Liver (tissue), 9 donors: ENCODE results near the gene DPF3. TPM values are rescaled to one million over a fixed set of nuclear protein-coding genes. Genes with fewer than 3 reads are reported as not detected.

ENCODE experiments used
- DNase-seq: peaks from one replicate; pipeline ENCODE4 v3.0.0-alpha.2; 2017; ENCODE audit warnings: low spot score
- H3K27ac ChIP-seq, 2 donors: one replicate each; pipeline ENCODE4 v1.7.0; 2013; ENCODE audit warnings: inconsistent platforms in 2 of 2, low read length in 2 of 2, control low read depth in 1 of 2, low read depth in 1 of 2, mild to moderate bottlenecking in 1 of 2
- H3K27me3 ChIP-seq, 4 donors: one replicate each; pipeline versions ENCODE4 v1.6.1 to v1.7.0; 2013; ENCODE audit warnings: low read length in 3 of 4, inconsistent platforms in 1 of 4, mild to moderate bottlenecking in 1 of 4, moderate library complexity in 1 of 4; ENCODE audit not compliant: control insufficient read depth in 4 of 4, insufficient read depth in 4 of 4
- H3K36me3 ChIP-seq, 4 donors: one replicate each; pipeline versions ENCODE4 v1.6.1 to v1.7.0; 2013; ENCODE audit warnings: low read length in 3 of 4, mild to moderate bottlenecking in 3 of 4, low read depth in 1 of 4, moderate library complexity in 1 of 4; ENCODE audit not compliant: control insufficient read depth in 4 of 4, insufficient read depth in 3 of 4
- H3K4me1 ChIP-seq, 4 donors: one replicate each; pipeline versions ENCODE4 v1.6.1 to v1.7.0; 2013; ENCODE audit warnings: low read length in 3 of 4, mild to moderate bottlenecking in 3 of 4, moderate library complexity in 1 of 4; ENCODE audit not compliant: control insufficient read depth in 4 of 4, insufficient read depth in 4 of 4
- H3K4me3 ChIP-seq, 3 donors: one replicate each; pipeline versions ENCODE4 v1.6.1 to v1.7.0; 2013; ENCODE audit warnings: low read length in 3 of 3, control low read depth in 1 of 3, low read depth in 1 of 3, mild to moderate bottlenecking in 1 of 3
- H3K9ac ChIP-seq, 2 donors: one replicate each; pipeline ENCODE4 v1.7.0; 2013; ENCODE audit warnings: low read length in 2 of 2, mild to moderate bottlenecking in 2 of 2, moderate library complexity in 2 of 2, control low read depth in 1 of 2, low read depth in 1 of 2
- H3K9me3 ChIP-seq, 4 donors: one replicate each; pipeline versions ENCODE4 v1.6.1 to v1.7.0; 2013; ENCODE audit warnings: low read length in 3 of 4; ENCODE audit not compliant: control insufficient read depth in 4 of 4
- CTCF ChIP-seq: fragments of 150-350 bp; IDR thresholded peaks from 2 replicates; pipeline ENCODE4 v1.5.1; 2017; ENCODE audit warnings: improper control_type of control experiment, low read depth, low read length; ENCODE audit not compliant: missing input control
- EGR1 ChIP-seq, 2 donors: IDR thresholded peaks; 2 replicates each; pipeline ENCODE4 v1.6.1; 2016 to 2018; ENCODE audit warnings: antibody characterized with exemption in 2 of 2, low read depth in 2 of 2
- FOXA1 ChIP-seq: IDR thresholded peaks from 2 replicates; pipeline ENCODE4 v1.6.1; 2016; ENCODE audit warnings: antibody characterized with exemption
- FOXA2 ChIP-seq: IDR thresholded peaks from 2 replicates; pipeline ENCODE4 v1.6.1; 2016; ENCODE audit warnings: antibody characterized with exemption
- GABPA ChIP-seq, 2 donors: IDR thresholded peaks in 1 of 2; conservative IDR thresholded peaks in 1 of 2; 2 replicates each; pipeline ENCODE4 v1.6.1; 2016; ENCODE audit warnings: antibody characterized with exemption in 2 of 2, mild to moderate bottlenecking in 1 of 2, moderate library complexity in 1 of 2
- JUND ChIP-seq, 2 donors: IDR thresholded peaks; 2 replicates each; pipeline ENCODE4 v1.6.1; 2016; ENCODE audit warnings: antibody characterized with exemption in 2 of 2
- NR2F2 ChIP-seq: IDR thresholded peaks from 2 replicates; pipeline ENCODE4 v1.6.1; 2016; ENCODE audit warnings: antibody characterized with exemption
- RAD21 ChIP-seq, 2 donors: IDR thresholded peaks; 2 replicates each; pipeline ENCODE4 v1.6.1; 2016; ENCODE audit warnings: antibody characterized with exemption in 2 of 2, mild to moderate bottlenecking in 2 of 2
- RXRA ChIP-seq, 2 donors: IDR thresholded peaks; 2 replicates each; pipeline ENCODE4 v1.6.1; 2017 to 2018; ENCODE audit warnings: antibody characterized with exemption in 2 of 2, mild to moderate bottlenecking in 1 of 2
- SP1 ChIP-seq: IDR thresholded peaks from 2 replicates; pipeline ENCODE4 v1.6.1; 2018; ENCODE audit warnings: antibody characterized with exemption, mild to moderate bottlenecking
- TAF1 ChIP-seq: conservative IDR thresholded peaks from 2 replicates; pipeline ENCODE4 v1.6.1; 2016; ENCODE audit warnings: antibody characterized with exemption, mild to moderate bottlenecking
- YY1 ChIP-seq: IDR thresholded peaks from 2 replicates; pipeline ENCODE4 v1.6.1; 2016; ENCODE audit warnings: antibody characterized with exemption, mild to moderate bottlenecking
- WGBS: extraction: QIAGEN DNeasy Blood & Tissue Kit; methylation state at CpG from one replicate; pipeline ENCODE4 v1.1.7; 2013; 5-methylcytosine and 5-hydroxymethylcytosine counted together
- polyA plus RNA-seq, 2 donors: library from polyadenylated mRNA; stranded (reverse) in 1 of 2; unstranded in 1 of 2; fragments of 200-250 nt in 1 of 2; fragments of >200 nt in 1 of 2; fragmentation: Nextera tagmentation in 1 of 2; extraction: Ambion mirVana in 1 of 2; gene quantifications; one replicate each; pipeline versions ENCODE4 v1.2.1 to v1.2.3, GENCODE V29; 2013 to 2015
- total RNA-seq, 2 donors: library from RNA; depleted of rRNA; stranded (reverse); fragments of >200 nt; gene quantifications; one replicate each; pipeline ENCODE4 v1.2.3, GENCODE V29; 2014
- TF ChIP-seq, protein P1 (sequence below): IDR thresholded peaks from 2 replicates; pipeline ENCODE4 v1.6.1; 2016; ENCODE audit warnings: antibody characterized with exemption
- TF ChIP-seq, protein P2 (sequence below): IDR thresholded peaks from 2 replicates; pipeline ENCODE4 v1.6.1; 2016; ENCODE audit warnings: antibody characterized with exemption
- TF ChIP-seq, protein P3 (sequence below): IDR thresholded peaks from 2 replicates; pipeline ENCODE4 v1.6.1; 2016; ENCODE audit warnings: antibody characterized with exemption
- donor health status: healthy.
- donor health status: healthy.
- donor health status: healthy.
- donor health status: healthy.
- donor health status: healthy.

The DPF3 gene
- total and polyA plus RNA-seq, 4 donors = 1.1 to 23.2 (median 2.5) TPM

GRCh38 chr14:72792051-72792788 is 101.7 kb downstream of the DPF3 start:
- TF ChIP-seq RAD21 (IDR thresholded peaks at IDR 0.05) (peak in 1 of 2 donors; percentile 6), JUND (IDR thresholded peaks at IDR 0.05) (no peak)
- WGBS = 84% methylated on average over 16 of the region's 16 CpGs
- no peaks in the 10 kb centered on the region for H3K9me3 ChIP-seq
- no peak overlapping the region for H3K9ac ChIP-seq
- H3K27me3 ChIP-seq = no peaks in the 10 kb centered on the region
- no peak overlapping the region for H3K27ac ChIP-seq
- DNase-seq = no peak
- no peaks in the 10 kb centered on the region for H3K36me3 ChIP-seq
- H3K4me1 ChIP-seq = peaks cover 0 to 4% (median 0%) of the 10 kb centered on the region in 4 donors
- H3K4me3 ChIP-seq = no peak overlapping the region

- TF ChIP-seq FOXA2 (no peak), YY1 (no peak)
- H3K9ac ChIP-seq = no peak overlapping the region
- WGBS = 89% methylated on average over 10 of the region's 10 CpGs
- no peaks in the 10 kb centered on the region for H3K36me3 ChIP-seq
- H3K4me1 ChIP-seq = peaks cover 0 to 4% (median 1%) of the 10 kb centered on the region in 4 donors
- no peak overlapping the region for H3K4me3 ChIP-seq
- DNase-seq = no peak
- H3K27ac ChIP-seq = no peak overlapping the region
- H3K27me3 ChIP-seq = no peaks in the 10 kb centered on the region
- H3K9me3 ChIP-seq = no peaks in the 10 kb centered on the region
Measured at GRCh38 chr14:72790887-72791566, 102.9 kb downstream of the DPF3 start.

GRCh38 chr14:72788972-72789728 is 104.8 kb downstream of the DPF3 start:
- Histone ChIP-seq H3K27me3 (no peaks in the 10 kb centered on the region), H3K27ac (no peak overlapping the region), H3K9me3 (no peaks in the 10 kb centered on the region), H3K4me1 (peaks cover 0 to 5% (median 2%) of the 10 kb centered on the region in 4 donors), H3K4me3 (no peak overlapping the region), H3K36me3 (no peaks in the 10 kb centered on the region), H3K9ac (no peak overlapping the region)
- DNase-seq = no peak
- 95% methylated on average over 13 of the region's 13 CpGs for WGBS
- TF ChIP-seq GABPA (IDR thresholded peaks at IDR 0.05 in 1 of 2, conservative IDR thresholded peaks at IDR 0.05 in 1 of 2) = no peak
- no peak for TF ChIP-seq FOXA2
- TF ChIP-seq EGR1 (IDR thresholded peaks at IDR 0.05; ENCODE audit: low read depth in 2 of 2) = no peak
- no peak for TF ChIP-seq NR2F2
- no peak for TF ChIP-seq RAD21 (IDR thresholded peaks at IDR 0.05)
- TF ChIP-seq, protein P1, sequence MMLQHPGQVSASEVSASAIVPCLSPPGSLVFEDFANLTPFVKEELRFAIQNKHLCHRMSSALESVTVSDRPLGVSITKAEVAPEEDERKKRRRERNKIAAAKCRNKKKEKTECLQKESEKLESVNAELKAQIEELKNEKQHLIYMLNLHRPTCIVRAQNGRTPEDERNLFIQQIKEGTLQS = no peak
- TF ChIP-seq, protein P2, sequence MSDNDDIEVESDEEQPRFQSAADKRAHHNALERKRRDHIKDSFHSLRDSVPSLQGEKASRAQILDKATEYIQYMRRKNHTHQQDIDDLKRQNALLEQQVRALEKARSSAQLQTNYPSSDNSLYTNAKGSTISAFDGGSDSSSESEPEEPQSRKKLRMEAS = no peak
- TF ChIP-seq CTCF = no peak
- no peak for TF ChIP-seq RXRA (IDR thresholded peaks at IDR 0.05)
- TF ChIP-seq, protein P3, sequence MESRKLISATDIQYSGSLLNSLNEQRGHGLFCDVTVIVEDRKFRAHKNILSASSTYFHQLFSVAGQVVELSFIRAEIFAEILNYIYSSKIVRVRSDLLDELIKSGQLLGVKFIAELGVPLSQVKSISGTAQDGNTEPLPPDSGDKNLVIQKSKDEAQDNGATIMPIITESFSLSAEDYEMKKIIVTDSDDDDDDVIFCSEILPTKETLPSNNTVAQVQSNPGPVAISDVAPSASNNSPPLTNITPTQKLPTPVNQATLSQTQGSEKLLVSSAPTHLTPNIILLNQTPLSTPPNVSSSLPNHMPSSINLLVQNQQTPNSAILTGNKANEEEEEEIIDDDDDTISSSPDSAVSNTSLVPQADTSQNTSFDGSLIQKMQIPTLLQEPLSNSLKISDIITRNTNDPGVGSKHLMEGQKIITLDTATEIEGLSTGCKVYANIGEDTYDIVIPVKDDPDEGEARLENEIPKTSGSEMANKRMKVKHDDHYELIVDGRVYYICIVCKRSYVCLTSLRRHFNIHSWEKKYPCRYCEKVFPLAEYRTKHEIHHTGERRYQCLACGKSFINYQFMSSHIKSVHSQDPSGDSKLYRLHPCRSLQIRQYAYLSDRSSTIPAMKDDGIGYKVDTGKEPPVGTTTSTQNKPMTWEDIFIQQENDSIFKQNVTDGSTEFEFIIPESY = no peak
- no peak for TF ChIP-seq SP1
- no peak for TF ChIP-seq FOXA1
- no peak for TF ChIP-seq YY1
- no peak for TF ChIP-seq TAF1
